ENCODE results near the gene SPANXC.
"Not testable (repeated sequence)": the region's sequence is repeated elsewhere in the genome, so short reads cannot be mapped to it uniquely, and the experiment has no call there.

Gene SPANXC, protein sequence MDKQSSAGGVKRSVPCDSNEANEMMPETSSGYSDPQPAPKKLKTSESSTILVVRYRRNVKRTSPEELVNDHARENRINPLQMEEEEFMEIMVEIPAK
- long read RNA-seq: 0 reads

DNA sequence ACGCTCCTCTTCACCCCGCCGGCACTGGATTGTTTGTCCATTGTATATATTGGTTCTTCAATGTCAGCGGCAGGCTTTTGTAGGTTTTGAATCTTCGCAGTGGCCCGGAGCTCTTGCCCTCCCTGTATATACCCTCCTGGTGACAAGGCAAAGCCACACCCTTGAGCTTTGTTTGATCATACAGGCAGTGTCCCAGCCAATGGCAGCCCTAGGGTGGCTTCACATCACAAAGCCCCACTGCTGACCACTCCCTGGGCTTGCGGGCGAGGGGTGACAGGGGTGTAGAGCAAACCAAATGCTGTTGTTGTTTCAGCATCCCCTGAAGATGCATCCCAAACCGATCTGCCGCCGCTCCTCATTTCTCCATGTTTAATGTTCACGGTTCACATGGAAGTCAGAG lies at the start of gene SPANXC:
Gene SPANXC (minus strand): TSS at position 101 of the 400 bp plus-strand sequence. CDS start 60 bp downstream, at position 41.
- DNase-seq (ENCODE audit: low read depth in 1 of 2, low spot score in 1 of 2); H3K27ac ChIP-seq (replicated peaks); H3K27me3 ChIP-seq (ENCODE audit: insufficient read depth, poor library complexity, severe bottlenecking); H3K4me3 ChIP-seq (replicated peaks; ENCODE audit: insufficient read depth, low read length): not testable (repeated sequence)

DNA sequence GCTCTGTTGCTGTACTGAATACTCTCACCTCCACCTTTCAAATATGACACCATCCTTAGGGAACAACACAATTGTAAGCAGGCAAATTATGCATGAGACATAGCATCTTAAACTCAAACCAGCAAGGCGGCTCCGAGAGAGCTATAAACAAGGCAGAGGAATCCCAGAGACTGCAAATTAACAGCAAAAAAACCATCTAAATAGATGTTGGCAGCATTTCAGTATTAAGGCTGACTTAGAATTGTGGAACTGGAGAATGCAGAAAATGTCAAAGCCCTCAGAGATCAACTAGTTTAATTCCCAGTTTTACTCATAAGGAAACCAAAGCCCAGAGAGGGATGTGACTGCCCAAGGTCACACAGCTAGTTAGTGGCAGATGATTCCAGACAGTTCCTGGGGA lies 37.2 kb upstream of the SPANXC start:
- no peak for DNase-seq (ENCODE audit: low read depth in 1 of 2, low spot score in 1 of 2)
- TF ChIP-seq SPI1 (IDR thresholded peaks at IDR 0.05; ENCODE audit: borderline replicate concordance, low read depth) (no peak), POLR2AphosphoS5 (IDR thresholded peaks at IDR 0.05; ENCODE audit: low read depth) (no peak), GABPA (IDR thresholded peaks at IDR 0.05; ENCODE audit: low read depth) (no peak)
- TF ChIP-seq, protein P1, sequence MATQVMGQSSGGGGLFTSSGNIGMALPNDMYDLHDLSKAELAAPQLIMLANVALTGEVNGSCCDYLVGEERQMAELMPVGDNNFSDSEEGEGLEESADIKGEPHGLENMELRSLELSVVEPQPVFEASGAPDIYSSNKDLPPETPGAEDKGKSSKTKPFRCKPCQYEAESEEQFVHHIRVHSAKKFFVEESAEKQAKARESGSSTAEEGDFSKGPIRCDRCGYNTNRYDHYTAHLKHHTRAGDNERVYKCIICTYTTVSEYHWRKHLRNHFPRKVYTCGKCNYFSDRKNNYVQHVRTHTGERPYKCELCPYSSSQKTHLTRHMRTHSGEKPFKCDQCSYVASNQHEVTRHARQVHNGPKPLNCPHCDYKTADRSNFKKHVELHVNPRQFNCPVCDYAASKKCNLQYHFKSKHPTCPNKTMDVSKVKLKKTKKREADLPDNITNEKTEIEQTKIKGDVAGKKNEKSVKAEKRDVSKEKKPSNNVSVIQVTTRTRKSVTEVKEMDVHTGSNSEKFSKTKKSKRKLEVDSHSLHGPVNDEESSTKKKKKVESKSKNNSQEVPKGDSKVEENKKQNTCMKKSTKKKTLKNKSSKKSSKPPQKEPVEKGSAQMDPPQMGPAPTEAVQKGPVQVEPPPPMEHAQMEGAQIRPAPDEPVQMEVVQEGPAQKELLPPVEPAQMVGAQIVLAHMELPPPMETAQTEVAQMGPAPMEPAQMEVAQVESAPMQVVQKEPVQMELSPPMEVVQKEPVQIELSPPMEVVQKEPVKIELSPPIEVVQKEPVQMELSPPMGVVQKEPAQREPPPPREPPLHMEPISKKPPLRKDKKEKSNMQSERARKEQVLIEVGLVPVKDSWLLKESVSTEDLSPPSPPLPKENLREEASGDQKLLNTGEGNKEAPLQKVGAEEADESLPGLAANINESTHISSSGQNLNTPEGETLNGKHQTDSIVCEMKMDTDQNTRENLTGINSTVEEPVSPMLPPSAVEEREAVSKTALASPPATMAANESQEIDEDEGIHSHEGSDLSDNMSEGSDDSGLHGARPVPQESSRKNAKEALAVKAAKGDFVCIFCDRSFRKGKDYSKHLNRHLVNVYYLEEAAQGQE (IDR thresholded peaks at IDR 0.05; ENCODE audit: insufficient replicate concordance, low read depth): no peak
- TF ChIP-seq, protein P2, sequence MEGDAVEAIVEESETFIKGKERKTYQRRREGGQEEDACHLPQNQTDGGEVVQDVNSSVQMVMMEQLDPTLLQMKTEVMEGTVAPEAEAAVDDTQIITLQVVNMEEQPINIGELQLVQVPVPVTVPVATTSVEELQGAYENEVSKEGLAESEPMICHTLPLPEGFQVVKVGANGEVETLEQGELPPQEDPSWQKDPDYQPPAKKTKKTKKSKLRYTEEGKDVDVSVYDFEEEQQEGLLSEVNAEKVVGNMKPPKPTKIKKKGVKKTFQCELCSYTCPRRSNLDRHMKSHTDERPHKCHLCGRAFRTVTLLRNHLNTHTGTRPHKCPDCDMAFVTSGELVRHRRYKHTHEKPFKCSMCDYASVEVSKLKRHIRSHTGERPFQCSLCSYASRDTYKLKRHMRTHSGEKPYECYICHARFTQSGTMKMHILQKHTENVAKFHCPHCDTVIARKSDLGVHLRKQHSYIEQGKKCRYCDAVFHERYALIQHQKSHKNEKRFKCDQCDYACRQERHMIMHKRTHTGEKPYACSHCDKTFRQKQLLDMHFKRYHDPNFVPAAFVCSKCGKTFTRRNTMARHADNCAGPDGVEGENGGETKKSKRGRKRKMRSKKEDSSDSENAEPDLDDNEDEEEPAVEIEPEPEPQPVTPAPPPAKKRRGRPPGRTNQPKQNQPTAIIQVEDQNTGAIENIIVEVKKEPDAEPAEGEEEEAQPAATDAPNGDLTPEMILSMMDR (IDR thresholded peaks at IDR 0.05; ENCODE audit: insufficient read depth, low read length): no peak
- no peaks in the 10 kb centered on the region for H3K27me3 ChIP-seq (ENCODE audit: insufficient read depth, poor library complexity, severe bottlenecking)
- H3K4me3 ChIP-seq (replicated peaks; ENCODE audit: insufficient read depth, low read length): no peak overlapping the region
- no peak overlapping the region for H3K27ac ChIP-seq (replicated peaks)

DNA sequence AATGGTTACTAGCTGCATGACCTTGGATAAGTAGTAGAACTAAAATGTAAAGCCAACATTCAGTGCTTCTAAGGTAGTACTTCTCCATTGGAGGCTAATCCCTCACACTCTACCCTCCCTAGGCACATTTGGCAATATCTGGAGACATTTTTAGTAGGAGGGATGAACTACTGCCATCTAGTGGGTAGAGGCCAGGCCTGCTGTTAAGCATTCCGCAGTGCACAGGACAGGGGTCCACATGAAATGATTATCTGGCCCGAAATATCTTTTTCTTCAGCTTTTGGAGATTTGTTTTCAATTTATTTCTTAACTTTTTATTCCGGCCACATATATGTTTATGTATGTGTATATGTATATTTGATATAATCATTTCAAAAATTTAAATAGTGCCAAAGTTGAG lies 36.0 kb upstream of the SPANXC start:
- no peak for TF ChIP-seq SPI1 (IDR thresholded peaks at IDR 0.05; ENCODE audit: borderline replicate concordance, low read depth)
- TF ChIP-seq POLR2AphosphoS5 (IDR thresholded peaks at IDR 0.05; ENCODE audit: low read depth): no peak
- no peak for TF ChIP-seq GABPA (IDR thresholded peaks at IDR 0.05; ENCODE audit: low read depth)
- TF ChIP-seq, protein P2 (IDR thresholded peaks at IDR 0.05; ENCODE audit: insufficient read depth, low read length): peak; percentile 9
- TF ChIP-seq, protein P1 (IDR thresholded peaks at IDR 0.05; ENCODE audit: insufficient replicate concordance, low read depth): no peak
- Histone ChIP-seq H3K4me3 (replicated peaks; ENCODE audit: insufficient read depth, low read length) (no peak overlapping the region), H3K27me3 (ENCODE audit: insufficient read depth, poor library complexity, severe bottlenecking) (no peaks in the 10 kb centered on the region), H3K27ac (replicated peaks) (no peak overlapping the region)
- DNase-seq (ENCODE audit: low read depth in 1 of 2, low spot score in 1 of 2): peak in 1 of 2 experiments; percentile 41

DNA sequence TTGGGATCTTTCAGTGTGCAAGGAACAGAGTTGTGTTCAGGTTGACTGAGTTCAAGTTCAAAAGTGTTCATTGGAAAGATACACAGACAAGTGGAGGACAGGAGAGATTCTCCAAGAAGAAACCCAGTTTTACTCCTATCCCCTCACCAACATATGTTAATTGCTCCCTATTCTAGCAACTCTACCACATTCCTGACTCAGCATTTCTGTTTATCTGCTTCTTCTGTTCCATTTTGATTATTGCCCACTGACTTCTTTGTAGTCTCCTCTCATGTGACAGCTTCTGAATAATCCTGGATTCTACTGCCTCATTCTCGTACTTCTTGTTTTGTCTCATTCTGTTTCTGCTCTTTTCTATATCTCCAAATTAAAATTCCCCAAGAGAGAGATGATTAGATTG lies 15.8 kb upstream of the SPANXC start:
- TF ChIP-seq, protein P1 (IDR thresholded peaks at IDR 0.05; ENCODE audit: insufficient replicate concordance, low read depth): no peak
- no peak for TF ChIP-seq SPI1 (IDR thresholded peaks at IDR 0.05; ENCODE audit: borderline replicate concordance, low read depth)
- no peak for TF ChIP-seq GABPA (IDR thresholded peaks at IDR 0.05; ENCODE audit: low read depth)
- TF ChIP-seq POLR2AphosphoS5 (IDR thresholded peaks at IDR 0.05; ENCODE audit: low read depth): no peak
- TF ChIP-seq, protein P2 (IDR thresholded peaks at IDR 0.05; ENCODE audit: insufficient read depth, low read length): no peak
- no peak overlapping the region for H3K27ac ChIP-seq (replicated peaks)
- H3K4me3 ChIP-seq (replicated peaks; ENCODE audit: insufficient read depth, low read length): no peak overlapping the region
- H3K27me3 ChIP-seq (ENCODE audit: insufficient read depth, poor library complexity, severe bottlenecking): no peaks in the 10 kb centered on the region
- no peak for DNase-seq (ENCODE audit: low read depth in 1 of 2, low spot score in 1 of 2)
